ENCODE results near the gene TGIF2.

GRCh38 chr20:36572701-36573102 is 695 bp upstream of the TGIF2 start:
- TF ChIP-seq CTCF (IDR thresholded peaks at IDR 0.05) (no peak), SP1 (CRISPR knock-in tag; conservative IDR thresholded peaks at IDR 0.05) (no peak), ZBTB43 (CRISPR knock-in tag; IDR thresholded peaks at IDR 0.05) (0 out of 2 replicates have a peak, but pooled peaks have one; percentile 19), MXD4 (CRISPR knock-in tag; IDR thresholded peaks at IDR 0.05; ENCODE audit: borderline replicate concordance) (no peak)
